GM19239 (cell line): Measurements from ENCODE around the gene ANKFN1.

Experiments used
- DNase-seq: peaks from one replicate; pipeline ENCODE4 v3.0.0; 2011; ENCODE audit warnings: low spot score; ENCODE audit not compliant: insufficient read length
- FAIRE-seq: peaks from 2 replicates; lab custom pipeline; 2011; peaks lifted over from hg19 to GRCh38; lab: Jason Lieb, UNC

Gene ANKFN1

DNA sequence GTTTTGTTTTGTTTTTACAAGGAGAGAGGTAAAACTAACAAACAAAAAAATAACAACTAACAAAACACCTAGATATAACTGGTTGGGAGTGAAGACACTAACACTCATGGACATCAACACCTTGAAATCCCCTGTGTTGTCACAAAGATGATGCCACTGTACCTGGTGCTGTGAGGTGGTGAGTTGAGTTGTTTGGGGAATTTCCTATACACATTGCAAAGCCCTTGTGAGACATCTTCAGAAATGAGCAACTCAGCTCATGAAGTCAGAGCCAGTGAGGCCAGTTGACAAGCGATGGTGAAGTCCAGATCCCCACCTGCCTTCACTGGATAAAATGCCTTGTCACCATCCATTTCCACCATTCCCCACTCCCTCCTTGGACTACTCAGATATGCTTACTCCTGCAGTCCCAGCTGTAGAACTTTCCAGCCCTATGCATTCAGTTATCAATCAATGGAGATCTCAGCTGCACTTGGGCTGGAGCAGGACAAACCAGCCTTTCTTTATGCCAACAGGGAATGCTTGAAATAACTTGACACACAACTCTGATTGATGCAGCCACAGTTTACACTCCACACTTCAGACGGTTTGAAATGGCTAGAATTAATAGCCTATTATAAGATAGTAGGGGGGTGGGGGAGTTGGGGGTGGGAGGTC is 22.2 kb downstream of the ANKFN1 start:
- FAIRE-seq (no peak), DNase-seq (no peak)

DNA sequence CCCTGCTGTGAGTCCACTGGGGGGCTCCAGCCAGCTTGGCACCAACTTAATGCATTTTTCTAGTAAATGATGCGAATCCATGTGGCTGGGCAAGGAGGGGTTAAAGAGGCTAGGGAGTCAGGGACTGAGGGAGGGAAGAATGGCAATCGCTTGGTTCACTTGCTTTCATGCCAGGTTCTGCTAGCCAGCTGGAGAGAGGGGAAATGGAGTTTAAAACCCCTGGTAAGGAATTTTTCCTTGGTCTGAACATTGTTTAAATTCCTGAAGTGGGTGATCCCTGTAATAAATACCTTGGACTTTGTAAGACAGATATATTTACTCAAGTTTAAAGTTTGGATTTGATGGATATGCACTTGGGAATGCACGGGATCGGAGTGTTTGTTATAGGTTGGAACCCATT is 22.8 kb downstream of the ANKFN1 start:
- no peak for FAIRE-seq
- no peak for DNase-seq

GRCh38 chr17:56177361-56177760 is 24.1 kb downstream of the ANKFN1 start:
- FAIRE-seq (no peak), DNase-seq (no peak)

DNA sequence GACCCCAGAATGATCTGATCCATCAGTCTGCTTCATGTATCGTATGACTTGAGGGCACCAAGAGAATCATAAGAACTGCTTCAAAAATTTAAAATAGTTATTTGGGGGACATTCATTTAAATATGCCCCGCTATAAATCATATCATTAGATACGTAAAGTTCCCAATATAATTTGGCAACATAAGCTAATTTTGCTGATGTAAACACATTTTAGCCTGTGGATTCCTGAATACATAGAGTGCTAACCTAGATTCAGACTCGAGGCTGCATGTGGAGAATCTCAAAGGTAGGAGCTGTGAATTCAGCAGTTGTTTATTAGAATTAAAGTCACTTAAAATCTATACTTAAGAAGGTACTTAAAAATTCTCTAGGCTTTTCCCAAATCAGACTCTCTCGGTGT is 24.9 kb downstream of the ANKFN1 start:
- DNase-seq (no peak), FAIRE-seq (no peak)

- FAIRE-seq (no peak), DNase-seq (no peak)
Measured at GRCh38 chr17:56182081-56182480, 28.8 kb downstream of the ANKFN1 start.

DNA sequence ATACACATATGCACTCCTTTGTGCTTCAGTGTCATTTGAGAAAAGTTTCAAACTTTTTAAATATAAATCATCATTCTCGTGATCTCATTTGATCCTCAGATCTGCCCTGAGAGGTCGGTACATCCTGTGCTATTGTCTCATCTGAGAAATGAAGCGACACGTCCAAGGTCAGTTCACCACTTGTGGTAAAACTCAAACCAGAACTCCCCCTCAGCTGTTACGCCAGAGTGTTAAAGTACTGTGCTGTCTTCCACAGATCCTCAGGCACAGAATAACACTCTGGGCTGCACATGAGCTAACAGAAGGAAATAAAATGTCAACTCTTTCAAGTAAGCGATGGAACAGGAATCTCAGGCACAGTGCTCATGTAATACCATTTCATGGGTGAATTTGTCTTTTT is 31.4 kb downstream of the ANKFN1 start:
- DNase-seq (no peak), FAIRE-seq (no peak)

GRCh38 chr17:56185491-56186221 is 32.4 kb downstream of the ANKFN1 start:
- FAIRE-seq (no peak), DNase-seq (no peak)

DNA sequence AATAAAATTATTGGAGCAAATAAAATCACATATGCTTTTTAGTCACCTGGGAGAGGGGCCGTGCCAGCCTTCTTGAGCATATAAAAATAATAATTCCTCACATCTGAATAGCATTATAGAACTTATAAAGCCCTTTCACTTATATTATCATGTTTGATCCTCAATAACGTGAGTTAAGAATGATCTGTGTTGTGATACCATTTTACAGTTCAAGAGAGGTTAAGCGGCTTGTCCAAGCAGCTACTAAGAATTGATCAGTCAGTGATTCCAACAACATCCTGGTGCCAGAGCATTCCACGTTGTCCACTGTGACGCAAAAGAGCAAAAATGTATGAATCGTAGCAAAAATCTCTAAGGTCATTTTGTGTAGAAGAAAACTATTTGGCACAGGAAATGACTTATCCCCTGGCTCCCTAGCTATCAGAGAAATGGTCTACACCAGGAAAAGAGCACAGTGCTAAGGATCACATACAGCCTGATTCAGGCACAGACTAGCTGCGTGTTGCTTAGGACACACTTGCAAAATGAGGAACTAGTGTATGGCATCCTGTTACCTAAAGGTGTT is 33.0 kb downstream of the ANKFN1 start:
- no peak for FAIRE-seq

DNA sequence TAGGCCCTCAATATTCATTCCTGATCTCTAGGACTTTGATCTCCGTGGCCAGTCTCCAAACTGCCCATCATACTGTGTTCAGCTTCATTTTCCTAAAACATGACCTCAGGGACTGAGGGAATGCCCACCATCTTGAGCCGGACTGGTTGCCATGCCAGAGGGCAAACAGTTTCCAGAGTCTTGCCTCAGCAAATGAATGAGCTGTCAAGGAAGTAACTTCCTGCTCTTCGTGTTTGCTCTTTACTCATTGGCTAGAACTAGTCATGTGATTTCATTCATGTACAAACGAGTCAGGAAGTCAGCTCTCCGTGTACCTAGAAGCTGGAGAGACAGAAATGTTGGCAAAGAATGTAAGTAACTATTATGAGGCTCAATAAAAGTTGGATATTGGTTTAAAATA is 50.2 kb downstream of the ANKFN1 start:
- FAIRE-seq (no peak), DNase-seq (no peak)

More for the DNA sequence above, 33.0 kb downstream of the ANKFN1 start:
- DNase-seq, result no peak

- FAIRE-seq (no peak), DNase-seq (no peak)
Measured at GRCh38 chr17:56206351-56206750, 53.1 kb downstream of the ANKFN1 start.

GRCh38 chr17:56213031-56213430 is 59.8 kb downstream of the ANKFN1 start:
- no peak for FAIRE-seq
- DNase-seq, result no peak

DNA sequence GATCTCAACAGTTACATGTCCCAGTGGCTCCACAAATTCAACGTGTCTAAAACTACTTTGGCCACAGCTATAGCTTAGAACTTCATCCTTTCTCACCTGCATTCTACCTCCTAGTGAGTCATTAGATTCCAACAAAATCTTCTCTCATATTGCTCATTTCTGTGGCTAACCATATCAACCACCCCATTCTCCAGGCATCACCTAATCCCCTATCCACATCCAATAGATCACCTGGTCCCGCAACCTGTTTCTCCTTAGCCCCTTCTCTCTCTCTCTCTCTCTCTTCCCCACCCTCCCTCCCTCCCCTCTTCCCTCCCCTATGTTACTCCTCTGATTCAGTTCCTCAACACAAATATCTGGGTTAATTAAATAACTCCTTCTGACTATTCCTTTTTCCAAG is 64.6 kb downstream of the ANKFN1 start:
- FAIRE-seq, result no peak

DNA sequence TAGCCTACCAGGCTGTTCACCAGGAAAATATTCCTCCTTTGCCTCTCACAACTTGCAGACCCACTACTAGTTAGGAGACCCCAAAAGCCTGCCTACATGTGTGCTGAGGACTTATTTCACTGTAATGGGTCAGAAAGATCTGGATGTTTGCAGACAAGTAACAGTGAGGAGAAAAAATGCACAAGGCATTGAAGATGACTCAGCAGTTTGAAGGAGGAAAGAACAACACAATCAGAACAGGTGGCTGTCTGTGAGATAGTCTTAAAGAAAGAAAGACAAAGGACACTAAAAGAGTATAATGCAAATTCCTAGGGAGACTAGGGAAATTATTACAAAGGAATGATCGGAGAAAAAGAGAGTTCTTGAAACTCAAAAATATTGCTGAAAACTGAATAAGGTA is 69.0 kb downstream of the ANKFN1 start:
- DNase-seq (no peak), FAIRE-seq (no peak)

More for the DNA sequence above, 64.6 kb downstream of the ANKFN1 start:
- DNase-seq, result no peak

DNA sequence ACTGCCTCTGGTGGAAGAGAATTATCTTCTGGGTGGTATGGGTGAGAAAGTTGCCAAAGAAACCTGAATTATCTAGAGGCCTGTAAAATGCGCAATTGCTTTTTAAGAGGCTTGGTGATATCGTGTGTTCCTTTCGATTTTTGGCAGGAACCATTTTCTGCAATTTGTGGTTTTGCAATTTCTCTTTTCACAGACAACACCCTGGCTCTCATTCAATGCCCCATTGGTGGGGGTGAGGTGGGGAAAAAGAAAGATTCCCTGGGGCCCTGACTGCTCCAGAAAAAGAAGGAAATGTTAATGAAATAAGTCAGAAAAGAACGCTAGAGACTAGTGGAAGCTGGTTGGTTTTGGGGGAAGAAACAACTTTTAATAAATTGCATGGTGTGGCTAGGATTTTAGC is 77.4 kb downstream of the ANKFN1 start:
- FAIRE-seq (no peak), DNase-seq (no peak)

GRCh38 chr17:56231252-56231651 is 78.0 kb downstream of the ANKFN1 start:
- DNase-seq (no peak), FAIRE-seq (no peak)

- FAIRE-seq, result no peak
- DNase-seq, result no peak
Measured at GRCh38 chr17:56231693-56232092, 78.4 kb downstream of the ANKFN1 start.

- no peak for DNase-seq
- FAIRE-seq, result no peak
Measured at GRCh38 chr17:56244268-56244890, 91.1 kb downstream of the ANKFN1 start.

DNA sequence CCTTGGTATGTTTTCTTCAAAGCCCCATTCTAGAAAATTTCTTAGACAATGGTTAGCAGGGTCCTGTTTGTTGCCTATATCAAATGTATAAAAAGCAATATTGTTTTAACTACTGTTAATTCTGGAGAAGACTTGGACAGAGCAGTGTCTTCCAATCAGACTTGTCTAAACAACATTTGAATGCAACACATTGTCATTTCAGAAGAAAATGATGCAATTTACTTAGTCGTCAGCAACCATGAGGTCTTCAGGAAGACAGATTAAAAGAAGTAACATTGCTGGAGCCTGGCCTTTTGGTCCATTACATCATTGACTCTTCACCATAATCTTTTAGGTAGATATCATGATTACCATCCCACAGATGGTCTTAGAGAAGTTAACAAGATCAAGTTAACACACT is 94.5 kb downstream of the ANKFN1 start:
- FAIRE-seq (no peak), DNase-seq (no peak)

- FAIRE-seq, result no peak
- DNase-seq, result no peak
Measured at GRCh38 chr17:56257075-56257474, 103.8 kb downstream of the ANKFN1 start.

DNA sequence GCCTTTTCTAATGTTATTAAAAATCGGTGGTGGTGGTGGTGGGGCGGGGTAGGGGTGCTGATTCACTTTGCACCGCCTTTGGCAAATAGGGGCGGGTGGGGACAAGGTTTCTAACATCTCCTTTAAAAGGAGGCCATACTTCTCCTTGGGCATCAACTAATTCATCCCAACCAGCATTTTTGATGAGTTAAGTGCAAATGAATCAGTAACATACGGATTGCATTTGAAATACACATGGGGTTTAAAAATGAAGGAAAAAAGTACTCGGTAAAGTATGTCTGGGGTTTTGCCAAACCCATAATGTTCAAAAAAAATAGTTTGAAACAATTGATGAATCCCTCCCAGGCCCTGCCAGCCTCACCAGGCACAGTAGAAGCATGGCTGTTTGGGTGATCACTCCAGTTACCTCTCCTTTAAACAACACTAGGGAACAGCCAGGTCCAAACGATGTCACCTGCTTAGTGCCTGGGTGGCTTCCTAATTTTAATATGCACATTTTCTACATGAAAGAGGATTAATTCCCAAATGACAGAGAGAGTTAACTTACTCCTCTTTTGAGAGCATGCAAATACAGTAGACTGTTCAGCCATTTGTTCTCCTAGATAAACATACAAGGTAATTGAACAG is 107.2 kb downstream of the ANKFN1 start:
- DNase-seq, result no peak
- FAIRE-seq, result no peak

- FAIRE-seq, result no peak
- no peak for DNase-seq
Measured at GRCh38 chr17:56262803-56263202, 109.5 kb downstream of the ANKFN1 start.
